Left renal cortex interstitium (tissue), 4 donors: Measurements from ENCODE around the gene RELN. TPM values are rescaled to one million over a fixed set of nuclear protein-coding genes. Genes with fewer than 3 reads are reported as not detected.
A peak's percentile ranks its signal among the peaks of the same experiment; 100 is the strongest.

Experiments
- DNase-seq, 4 donors: peaks; one replicate each; pipeline ENCODE4 v3.0.0-alpha.2; 2013; ENCODE audit warnings: low read depth in 4 of 4, low spot score in 2 of 4, missing footprints in 1 of 4
- polyA plus RNA-seq, 4 donors: library from polyadenylated mRNA; unstranded; fragments of 120-200 nt; gene quantifications; one replicate each; pipeline ENCODE4 v1.2.1, GENCODE V29; 2013; ENCODE audit not compliant: insufficient read length in 4 of 4

The RELN gene
- polyA plus RNA-seq, 4 donors: 8.3 to 20.0 (median 13.4) TPM

DNA sequence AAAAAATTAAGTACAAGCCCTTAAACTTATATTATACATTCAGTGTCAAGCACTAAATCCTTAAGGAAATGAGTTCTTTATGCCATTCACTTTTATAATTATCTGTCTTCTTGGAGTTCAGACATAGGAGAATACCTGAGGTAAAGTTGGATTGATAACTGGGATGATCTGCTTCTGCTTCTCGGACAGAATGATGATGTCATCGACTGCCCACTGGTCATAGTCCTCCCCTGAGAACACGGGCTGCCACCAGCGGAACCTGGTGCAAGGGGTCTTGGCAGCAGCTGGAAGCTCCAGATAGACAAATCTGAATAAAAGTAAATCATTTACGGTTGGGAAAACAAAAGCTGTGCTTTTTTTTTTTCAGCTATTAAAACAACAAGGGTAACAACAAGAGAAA is 395.3 kb downstream of the RELN start:
- DNase-seq: no peak

DNA sequence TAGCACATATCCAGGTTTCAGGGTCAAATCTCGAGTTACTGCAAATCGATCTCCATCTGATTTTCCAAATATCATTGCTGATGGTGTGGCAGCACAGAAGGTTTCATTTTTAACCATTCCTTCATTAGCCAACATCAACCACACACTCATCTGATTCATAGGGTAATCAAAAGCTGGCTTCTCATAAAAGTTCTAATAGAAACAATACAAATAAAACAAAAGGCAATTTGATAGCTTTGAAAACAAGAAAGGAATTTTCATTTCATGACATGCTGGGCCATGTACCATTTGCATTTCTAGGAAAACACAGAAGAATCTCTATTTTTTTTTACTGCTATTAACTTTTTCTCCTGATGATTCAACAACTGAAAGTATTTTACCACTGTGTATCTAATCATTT is 395.8 kb downstream of the RELN start:
- DNase-seq: no peak

DNA sequence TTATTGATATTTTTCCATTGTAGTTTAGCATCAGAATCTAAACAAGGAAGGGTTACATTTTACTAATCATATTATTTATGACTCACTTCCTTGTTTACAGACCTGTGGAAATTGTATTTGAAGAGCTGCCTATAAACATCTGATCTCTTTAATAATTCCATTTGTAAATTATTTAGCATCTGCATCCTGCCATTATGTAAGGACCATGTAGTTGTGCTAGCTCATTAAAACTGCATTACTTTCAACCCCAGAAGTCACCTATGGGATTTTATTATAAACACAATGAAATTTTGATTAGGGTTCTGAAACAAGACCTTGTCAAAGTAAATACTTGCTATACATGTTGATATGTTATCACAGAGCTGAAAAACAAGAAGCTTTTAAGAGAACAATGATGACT is 396.6 kb downstream of the RELN start:
- no peak for DNase-seq

DNA sequence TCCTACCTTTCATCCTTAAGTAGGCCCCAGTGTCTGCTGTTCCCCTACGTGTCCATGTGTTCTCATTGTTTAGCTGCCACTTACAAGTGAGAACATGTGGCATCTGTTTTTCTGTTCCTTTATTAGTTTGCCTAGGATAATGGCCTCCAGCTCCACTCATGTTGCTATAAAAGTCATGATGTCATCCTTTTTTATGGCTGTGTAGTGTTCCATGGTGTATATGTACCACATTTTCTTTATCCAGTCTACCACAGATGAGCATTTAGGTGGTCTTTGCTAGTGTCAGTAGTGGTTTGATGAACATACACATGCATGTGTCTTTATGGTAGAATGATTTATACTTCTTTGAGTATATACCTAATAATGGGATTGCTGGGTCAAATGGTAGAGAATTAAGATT is 397.3 kb downstream of the RELN start:
- DNase-seq: no peak

DNA sequence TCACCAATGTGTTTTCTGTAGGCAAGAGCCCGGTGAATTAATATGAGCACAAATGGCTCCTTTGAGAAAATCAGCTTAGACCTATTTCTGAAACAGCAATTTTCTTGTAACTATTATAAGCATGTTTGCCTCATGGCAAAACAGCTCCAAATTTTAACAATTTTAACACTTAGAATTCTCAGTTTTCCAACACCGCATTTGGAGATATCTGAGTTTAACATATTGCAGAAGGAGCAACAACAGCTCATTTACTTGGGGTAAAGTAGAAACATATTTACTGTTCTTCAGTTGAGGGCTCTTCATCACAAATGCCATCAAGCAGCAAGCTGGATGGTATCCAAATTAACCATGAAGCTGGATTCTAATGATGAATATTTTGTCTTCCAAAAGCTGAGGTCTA is 409.4 kb downstream of the RELN start:
- no peak for DNase-seq

DNA sequence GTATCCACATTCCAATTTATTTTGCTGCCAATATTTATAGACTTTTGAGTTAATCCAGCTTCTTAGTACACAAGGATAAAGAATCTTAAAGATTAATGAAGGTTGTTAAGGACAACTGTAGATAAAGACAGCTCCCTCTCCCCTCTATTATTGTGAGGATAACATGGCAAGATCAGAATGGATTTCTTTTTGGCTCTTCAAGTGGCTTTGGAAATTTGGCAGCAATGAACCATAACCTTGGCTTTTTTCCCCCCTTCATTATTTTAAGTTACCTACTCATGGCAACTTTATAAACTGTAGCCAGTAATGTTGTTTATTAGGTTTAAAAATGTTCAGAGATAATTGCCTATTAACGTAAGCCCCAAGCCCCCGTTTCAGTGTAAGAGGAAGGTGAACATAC is 412.4 kb downstream of the RELN start:
- DNase-seq: no peak

DNA sequence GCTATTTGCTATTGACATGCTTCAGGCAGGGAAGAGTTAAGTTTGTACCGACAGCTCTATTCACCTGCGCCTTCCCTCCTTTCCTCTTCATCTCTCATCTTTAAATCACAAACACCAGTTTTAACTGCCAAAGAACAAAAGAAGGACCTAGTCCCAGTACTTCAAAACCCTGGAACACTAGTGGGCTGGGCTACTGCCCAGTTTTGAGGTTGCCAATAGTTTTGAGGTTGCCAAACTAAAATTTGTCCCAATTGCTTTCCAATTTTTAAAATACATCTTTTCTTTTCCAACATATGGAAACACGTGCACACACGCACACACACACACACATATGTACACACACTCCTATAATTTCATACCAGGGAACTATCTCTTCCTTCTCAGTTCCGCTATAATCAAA is 412.8 kb downstream of the RELN start:
- DNase-seq: no peak

DNA sequence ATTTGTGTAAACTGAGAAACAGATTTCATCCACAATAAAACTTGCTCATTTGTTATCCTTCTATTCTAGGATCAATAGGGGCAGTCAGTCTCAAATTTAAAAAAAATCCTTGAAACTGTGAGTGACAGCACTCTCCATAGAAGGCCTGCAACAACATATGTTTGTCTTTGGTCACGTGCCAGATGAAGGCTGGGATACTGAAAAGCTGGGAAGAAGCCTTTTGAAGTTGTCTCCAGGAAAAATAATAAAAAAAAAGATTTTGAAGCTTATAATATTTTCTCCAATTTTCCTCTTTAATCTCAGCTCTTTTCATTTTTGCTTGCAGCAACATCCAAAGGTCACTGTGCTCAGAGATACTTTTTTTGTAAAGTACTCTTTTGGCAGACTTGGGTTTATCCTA is 414.9 kb downstream of the RELN start:
- no peak for DNase-seq

DNA sequence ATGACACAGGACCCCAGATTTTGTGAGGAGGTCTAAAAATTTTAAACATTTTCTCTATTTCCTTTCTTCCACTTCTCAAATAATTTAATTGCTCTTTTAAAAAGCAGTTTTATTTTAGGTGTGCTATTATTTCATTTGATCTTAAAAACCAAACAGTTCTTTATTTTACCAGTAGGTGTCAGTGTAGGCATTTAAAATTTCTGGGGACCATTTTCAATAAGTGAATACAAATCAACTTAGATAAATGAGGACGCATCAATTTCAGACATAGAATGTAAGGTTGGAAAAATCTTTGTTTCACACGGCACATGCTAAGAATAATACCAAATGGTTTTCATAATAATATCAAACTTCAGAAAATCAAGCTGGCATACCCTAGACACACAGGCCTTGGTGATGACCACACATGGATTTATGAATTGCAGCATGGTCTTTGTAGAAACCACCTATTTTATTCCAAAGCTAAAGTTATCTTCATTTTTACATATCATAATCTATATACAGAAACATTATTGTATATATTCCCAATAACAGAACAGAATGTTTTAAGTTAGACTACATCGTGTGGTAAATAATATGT is 415.9 kb downstream of the RELN start:
- peak in 3 of 4 donors; percentile 6 to 25 (median 14) for DNase-seq

DNA sequence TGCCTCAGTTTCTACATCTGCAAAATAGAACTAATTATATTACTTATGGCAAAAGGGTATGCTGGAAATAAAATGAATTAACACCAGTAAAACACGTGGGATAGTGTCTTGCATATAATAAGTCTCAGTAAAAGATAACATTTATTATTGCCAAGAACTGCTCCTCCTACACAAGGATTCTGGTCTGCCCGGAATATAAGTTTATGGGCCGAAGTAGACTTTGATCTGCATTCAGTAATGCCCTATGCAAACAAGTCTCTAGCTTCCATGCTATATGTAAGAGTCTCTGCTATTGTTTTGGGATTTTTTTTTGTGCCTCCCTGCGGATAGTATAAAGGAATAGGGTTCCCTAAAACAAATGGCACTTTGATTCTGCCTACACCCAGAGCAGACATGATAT is 417.9 kb downstream of the RELN start:
- no peak for DNase-seq

DNA sequence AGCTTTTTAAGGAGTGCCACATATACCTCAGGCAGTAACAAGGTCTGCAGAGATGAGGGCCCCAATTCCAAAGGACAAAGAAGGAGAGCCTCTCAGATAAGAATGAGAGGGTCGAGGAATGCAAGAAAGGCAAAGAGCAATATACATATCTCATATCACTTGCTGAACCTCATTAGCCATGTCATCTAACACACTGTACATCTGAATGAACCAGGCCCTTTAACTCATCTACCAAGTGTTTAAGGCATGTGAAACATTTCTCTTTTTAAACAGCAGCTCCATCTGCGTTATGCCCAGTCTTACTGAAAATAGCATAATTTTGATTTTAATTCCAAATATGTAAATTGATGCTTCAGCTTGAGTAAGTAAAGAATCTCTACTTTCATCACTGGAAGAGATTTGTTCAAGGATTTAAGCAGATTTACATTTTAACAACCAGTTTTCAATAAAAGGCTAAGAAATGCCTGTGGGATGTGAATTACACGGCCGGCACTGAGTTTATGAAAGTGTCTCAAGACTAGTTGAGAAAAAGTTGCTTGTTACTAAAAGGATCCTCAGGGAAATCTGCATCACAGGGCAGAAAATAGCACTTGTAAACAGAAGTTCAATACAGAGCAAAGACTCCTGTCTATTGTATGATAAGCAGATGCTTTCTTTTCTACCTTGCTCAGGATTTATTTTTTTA is 419.7 kb downstream of the RELN start:
- no peak for DNase-seq

DNA sequence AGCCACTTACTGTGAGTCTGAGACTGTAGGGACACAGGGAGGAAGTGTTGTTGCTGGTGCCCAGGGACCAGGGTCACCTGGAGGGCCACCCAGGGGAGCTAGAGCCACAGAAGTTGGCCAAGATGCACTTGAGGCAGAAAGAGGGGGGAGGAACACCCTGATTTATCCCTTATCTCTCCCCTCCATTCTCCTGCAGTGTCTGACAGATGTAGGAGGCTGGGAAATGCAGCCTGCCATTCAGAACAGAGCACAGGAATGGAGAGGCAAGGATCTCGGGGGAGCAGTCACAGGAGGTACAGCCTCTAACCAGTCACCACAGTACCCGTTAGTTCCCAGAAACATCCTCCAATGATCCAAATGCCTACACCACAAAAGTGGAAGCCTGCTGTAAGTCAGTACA is 425.0 kb downstream of the RELN start:
- DNase-seq: no peak

DNA sequence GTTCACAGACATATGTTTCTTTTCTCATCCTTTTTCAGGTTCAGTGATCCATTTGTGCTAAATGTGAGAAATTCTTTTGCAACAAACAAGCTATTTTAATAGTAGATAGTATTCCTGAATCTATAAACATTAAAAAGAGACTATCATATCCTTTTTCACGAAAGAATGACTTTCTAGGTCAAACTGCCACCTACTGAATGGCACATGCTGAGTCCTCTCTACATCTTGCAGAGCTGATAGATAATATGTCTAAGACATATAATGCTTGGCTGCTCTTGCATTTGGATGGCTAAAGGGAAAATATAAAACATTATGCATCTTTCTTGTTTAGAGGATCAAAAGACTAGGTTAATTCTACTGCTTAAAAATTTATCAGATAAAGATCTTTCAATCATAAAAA is 429.3 kb downstream of the RELN start:
- DNase-seq: no peak

DNA sequence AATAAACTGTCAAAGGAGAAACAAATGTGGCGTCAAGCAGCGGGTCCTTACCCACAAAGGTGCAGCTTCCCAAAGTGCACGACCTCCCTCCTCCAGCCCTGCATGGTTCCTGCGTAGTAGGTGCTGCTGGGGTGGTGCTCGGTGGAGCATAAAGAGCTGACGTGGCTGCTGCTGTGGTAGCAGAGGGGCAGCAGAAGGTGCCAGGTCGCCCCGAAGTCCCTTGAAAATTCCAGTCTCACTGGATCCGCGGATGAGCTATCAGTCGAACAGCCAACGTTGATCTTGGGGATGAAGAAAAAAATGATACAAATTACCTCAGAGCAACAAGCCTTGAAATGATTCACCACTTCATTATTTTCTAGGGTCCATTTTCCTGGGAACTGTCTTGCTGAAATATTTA is 438.4 kb downstream of the RELN start:
- DNase-seq: no peak

DNA sequence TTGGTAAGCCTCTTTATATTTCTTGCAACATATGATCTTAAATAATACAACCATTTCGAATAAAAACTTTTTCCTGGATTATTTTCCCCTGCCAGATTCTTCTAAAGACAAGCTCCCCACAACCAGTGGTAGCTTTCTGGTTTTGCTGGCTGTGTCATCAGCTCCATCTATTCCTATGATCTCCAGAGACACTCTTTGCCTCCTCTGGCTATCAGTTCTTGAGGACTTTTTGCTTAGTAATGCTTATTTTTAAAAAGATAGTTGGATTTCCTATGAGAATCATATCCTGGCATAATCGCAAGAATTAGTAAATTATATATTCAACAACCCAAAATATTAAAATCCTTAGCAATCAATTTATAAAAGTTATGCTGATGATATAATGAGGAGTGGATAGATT is 439.7 kb downstream of the RELN start:
- no peak for DNase-seq

DNA sequence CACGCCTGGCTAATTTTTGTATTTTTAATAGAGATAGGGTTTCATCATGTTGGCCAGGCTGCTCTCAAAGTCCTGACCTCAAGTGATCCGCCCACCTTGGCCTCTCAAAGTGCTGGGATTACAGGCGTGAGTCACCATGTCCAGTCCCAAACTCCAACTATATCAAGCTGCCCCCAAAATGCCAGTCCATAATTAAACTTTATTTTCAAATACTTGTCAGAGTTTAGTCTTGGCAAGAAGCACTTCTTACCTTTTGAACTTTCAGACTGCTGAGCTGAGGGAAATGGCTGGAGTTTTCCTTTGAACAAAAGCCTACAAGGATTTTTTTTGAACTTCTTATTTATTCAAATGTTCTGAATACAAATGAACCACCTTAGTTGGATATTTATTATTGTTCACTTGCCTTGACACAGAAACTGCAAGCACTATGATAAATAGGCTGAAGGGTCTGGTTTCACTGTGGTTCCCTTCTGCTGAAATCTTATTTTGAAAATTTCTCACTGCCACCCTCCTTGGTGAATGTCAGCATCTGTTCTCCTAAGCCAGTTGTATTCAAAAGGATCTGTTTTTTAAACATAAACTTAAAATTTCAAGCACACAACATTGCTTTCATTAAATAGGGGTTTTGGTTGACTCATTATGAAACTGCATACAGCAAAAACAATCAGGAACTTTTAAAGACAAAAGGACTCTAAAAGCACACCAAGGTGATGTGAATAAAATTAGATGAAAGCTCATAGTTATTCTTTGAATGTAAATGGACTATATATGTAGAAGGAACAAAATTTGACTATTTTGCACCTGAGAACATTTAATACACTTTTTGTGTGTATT is 441.8 kb downstream of the RELN start:
- no peak for DNase-seq

DNA sequence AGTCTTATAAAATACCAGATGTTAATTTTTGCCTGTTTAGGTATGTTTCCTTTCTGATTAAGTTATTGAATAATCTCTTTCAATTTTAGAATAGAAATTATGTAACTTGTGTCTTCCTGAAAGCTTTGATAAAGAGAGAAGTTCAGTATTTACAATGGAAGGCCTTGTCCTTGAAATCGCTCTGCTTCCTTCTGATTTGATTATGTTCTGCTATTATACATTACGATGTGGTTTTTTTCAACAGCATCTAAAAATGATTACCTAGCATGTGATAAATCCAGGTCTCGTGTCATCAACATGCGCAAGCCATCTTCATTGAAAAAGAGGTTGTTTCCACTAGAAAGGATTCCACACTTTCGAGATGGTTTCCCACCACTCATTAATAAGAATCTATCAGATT is 447.0 kb downstream of the RELN start:
- DNase-seq: no peak

DNA sequence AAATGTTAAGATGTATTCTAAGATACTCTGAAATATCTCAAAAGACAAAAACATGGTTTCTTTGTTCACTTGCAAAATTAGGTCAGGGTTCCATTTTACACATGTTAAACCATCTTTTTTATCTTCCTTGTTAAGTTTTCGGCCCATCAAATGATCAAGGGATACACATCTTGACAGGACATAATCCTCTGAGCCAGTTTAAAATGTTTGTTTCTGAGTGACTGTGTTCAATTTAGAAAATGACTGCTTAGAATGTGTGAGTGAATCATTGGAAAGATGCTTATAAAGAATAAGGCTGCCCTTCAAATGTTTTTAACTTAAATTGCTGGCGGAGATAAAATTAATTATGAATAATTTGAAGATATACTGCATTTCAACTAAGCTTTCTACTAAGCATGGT is 447.5 kb downstream of the RELN start:
- DNase-seq: no peak

DNA sequence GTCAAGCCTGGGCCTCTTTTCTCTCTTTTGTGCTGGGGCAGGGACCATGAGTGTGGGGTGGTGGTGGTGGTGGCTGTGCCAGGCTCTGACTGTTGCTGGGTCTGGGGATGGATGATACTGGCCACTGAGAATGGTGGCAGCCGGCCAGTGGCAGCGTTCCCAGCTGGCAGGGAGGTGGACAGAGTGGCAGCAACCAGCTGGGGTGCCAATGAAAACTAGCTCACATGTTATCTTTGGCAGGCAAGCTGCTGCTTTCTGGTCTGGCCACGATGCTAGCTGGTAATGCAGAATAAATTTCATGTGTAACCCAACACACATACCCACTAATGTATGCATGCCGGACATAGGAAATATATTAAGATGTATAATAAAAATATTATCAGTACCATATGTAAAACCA is 448.4 kb downstream of the RELN start:
- DNase-seq: no peak

DNA sequence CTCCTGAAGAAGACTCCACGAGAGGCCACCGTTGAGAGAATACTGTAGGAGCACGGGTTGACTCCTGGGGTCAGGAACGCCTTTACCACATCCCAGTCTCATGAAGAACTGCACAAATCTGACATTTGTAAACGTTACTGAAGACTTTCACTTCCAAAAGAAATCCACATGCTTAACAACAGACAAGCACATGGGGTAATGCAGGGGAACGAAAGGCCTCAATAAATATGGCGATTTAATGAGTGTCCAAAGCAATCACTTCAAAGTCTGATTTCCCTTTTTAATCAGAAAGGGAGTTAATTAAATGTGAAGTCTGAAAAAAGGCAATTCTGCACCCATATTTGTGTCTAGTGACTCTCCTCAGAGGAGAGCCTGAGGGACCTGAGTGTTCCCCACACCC is 449.1 kb downstream of the RELN start:
- no peak for DNase-seq

DNA sequence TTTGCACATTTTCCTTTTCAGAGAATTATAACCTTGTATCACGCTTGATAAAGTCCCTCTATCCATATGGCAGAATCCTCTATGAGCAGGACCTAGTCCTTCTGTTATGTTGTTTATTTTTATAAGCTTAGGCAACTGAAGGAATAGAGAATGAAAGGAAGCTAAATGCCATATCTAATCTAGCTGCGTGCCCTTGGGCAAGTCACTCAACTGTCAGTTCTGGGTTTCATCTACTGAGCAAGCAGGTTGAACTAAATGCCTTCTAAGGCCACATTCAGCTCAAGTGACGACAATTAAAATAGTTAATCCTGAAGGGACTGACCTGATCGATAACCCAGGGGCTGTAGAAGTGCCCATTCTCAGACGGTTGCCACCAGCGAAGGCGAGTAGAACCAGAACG is 449.6 kb downstream of the RELN start:
- DNase-seq: no peak
